Stomach (tissue), 4 donors: ENCODE results near the gene SH2D3A.

Source experiments
- CTCF ChIP-seq, 7 experiments: fragments of 450-650 bp in 4 of 7; fragments of 200-600 bp in 3 of 7; sonication (generic) in 3 of 7; IDR thresholded peaks; one replicate each; pipeline ENCODE4 v1.5.1; 2016 to 2019; ENCODE audit warnings: antibody characterized with exemption in 7 of 7, control low read depth in 2 of 7, mild to moderate bottlenecking in 1 of 7
- EP300 ChIP-seq: sonication (generic); formaldehyde crosslinking; IDR thresholded peaks from one replicate; pipeline ENCODE4 v1.6.1; 2017; ENCODE audit warnings: antibody characterized with exemption
- POLR2A ChIP-seq, 4 donors: fragments of 450-650 bp; IDR thresholded peaks; one replicate each; pipeline ENCODE4 v1.6.1; 2016; ENCODE audit warnings: antibody characterized with exemption in 4 of 4, control low read depth in 2 of 4, mild to moderate bottlenecking in 1 of 4, moderate library complexity in 1 of 4

GRCh38 chr19:6723108-6723618 is 44.1 kb downstream of the SH2D3A start:
- TF ChIP-seq POLR2A (IDR thresholded peaks at IDR 0.05) (no peak), CTCF (IDR thresholded peaks at IDR 0.05) (no peak), EP300 (no peak)
